Liver (tissue), 3 donors: ENCODE data around the gene ZNF287.

ENCODE experiments used
- HNF4G ChIP-seq: IDR thresholded peaks from 2 replicates; pipeline ENCODE4 v1.6.1; 2016; ENCODE audit warnings: antibody characterized with exemption
- JUND ChIP-seq, 2 donors: IDR thresholded peaks; 2 replicates each; pipeline ENCODE4 v1.6.1; 2016; ENCODE audit warnings: antibody characterized with exemption in 2 of 2
- REST ChIP-seq: IDR thresholded peaks from 2 replicates; pipeline ENCODE4 v1.6.1; 2016; ENCODE audit warnings: antibody characterized with exemption, mild to moderate bottlenecking
- YY1 ChIP-seq: IDR thresholded peaks from 2 replicates; pipeline ENCODE4 v1.6.1; 2016; ENCODE audit warnings: antibody characterized with exemption, mild to moderate bottlenecking
- TF ChIP-seq, protein P1 (sequence below): fragments of 150-350 bp; IDR thresholded peaks from 2 replicates; pipeline ENCODE4 v1.5.1; 2017; ENCODE audit warnings: improper control_type of control experiment, low read depth, low read length; ENCODE audit not compliant: missing input control
- TF ChIP-seq, protein P2 (sequence below): IDR thresholded peaks from 2 replicates; pipeline ENCODE4 v1.6.1; 2016; ENCODE audit warnings: antibody characterized with exemption
- donor health status: healthy.
- donor health status: healthy.

DNA sequence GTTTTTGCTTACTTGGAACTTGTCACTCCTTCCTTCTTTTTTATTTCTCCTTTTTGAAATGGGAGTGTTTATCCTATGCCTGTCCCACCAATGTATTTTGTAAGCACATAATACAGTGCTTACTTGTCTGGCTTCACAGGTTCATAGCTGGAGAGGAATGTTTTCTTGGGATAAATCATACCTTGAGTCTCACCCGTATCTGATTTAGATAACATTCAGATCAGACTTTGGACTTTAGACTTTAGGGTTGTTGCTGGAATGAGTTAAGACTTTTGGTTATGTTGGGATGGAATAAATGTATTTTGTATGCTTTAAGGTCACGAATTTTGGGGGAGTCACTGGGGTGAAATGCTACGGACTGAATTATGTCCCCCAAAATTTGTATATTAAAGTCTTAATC is 64.0 kb downstream of the ZNF287 start:
- no peak for TF ChIP-seq HNF4G
- TF ChIP-seq, protein P1, sequence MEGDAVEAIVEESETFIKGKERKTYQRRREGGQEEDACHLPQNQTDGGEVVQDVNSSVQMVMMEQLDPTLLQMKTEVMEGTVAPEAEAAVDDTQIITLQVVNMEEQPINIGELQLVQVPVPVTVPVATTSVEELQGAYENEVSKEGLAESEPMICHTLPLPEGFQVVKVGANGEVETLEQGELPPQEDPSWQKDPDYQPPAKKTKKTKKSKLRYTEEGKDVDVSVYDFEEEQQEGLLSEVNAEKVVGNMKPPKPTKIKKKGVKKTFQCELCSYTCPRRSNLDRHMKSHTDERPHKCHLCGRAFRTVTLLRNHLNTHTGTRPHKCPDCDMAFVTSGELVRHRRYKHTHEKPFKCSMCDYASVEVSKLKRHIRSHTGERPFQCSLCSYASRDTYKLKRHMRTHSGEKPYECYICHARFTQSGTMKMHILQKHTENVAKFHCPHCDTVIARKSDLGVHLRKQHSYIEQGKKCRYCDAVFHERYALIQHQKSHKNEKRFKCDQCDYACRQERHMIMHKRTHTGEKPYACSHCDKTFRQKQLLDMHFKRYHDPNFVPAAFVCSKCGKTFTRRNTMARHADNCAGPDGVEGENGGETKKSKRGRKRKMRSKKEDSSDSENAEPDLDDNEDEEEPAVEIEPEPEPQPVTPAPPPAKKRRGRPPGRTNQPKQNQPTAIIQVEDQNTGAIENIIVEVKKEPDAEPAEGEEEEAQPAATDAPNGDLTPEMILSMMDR, result no peak
- TF ChIP-seq, protein P2, sequence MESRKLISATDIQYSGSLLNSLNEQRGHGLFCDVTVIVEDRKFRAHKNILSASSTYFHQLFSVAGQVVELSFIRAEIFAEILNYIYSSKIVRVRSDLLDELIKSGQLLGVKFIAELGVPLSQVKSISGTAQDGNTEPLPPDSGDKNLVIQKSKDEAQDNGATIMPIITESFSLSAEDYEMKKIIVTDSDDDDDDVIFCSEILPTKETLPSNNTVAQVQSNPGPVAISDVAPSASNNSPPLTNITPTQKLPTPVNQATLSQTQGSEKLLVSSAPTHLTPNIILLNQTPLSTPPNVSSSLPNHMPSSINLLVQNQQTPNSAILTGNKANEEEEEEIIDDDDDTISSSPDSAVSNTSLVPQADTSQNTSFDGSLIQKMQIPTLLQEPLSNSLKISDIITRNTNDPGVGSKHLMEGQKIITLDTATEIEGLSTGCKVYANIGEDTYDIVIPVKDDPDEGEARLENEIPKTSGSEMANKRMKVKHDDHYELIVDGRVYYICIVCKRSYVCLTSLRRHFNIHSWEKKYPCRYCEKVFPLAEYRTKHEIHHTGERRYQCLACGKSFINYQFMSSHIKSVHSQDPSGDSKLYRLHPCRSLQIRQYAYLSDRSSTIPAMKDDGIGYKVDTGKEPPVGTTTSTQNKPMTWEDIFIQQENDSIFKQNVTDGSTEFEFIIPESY, result no peak
- no peak for TF ChIP-seq REST
- no peak for TF ChIP-seq JUND (IDR thresholded peaks at IDR 0.05)
- TF ChIP-seq YY1, result no peak
